ENCODE data around the gene MAPT. TPM values are rescaled to one million over a fixed set of nuclear protein-coding genes. Genes with fewer than 3 reads are reported as not detected.
"Not testable (repeated sequence)": the region's sequence is repeated elsewhere in the genome, so short reads cannot be mapped to it uniquely, and the experiment has no call there.

Gene MAPT
- total RNA-seq, 2 experiments from 2014 or later: 0.34 to 0.46 TPM

DNA sequence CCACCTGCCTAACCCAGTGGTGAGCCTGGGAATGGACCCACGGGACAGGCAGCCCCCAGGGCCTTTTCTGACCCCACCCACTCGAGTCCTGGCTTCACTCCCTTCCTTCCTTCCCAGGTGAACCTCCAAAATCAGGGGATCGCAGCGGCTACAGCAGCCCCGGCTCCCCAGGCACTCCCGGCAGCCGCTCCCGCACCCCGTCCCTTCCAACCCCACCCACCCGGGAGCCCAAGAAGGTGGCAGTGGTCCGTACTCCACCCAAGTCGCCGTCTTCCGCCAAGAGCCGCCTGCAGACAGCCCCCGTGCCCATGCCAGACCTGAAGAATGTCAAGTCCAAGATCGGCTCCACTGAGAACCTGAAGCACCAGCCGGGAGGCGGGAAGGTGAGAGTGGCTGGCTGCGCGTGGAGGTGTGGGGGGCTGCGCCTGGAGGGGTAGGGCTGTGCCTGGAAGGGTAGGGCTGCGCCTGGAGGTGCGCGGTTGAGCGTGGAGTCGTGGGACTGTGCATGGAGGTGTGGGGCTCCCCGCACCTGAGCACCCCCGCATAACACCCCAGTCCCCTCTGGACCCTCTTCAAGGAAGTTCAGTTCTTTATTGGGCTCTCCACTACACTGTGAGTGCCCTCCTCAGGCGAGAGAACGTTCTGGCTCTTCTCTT is 102.1 kb downstream of the MAPT start:
- CTCF ChIA-PET: no interaction called here
- POLR2A ChIA-PET: no interaction called here

DNA sequence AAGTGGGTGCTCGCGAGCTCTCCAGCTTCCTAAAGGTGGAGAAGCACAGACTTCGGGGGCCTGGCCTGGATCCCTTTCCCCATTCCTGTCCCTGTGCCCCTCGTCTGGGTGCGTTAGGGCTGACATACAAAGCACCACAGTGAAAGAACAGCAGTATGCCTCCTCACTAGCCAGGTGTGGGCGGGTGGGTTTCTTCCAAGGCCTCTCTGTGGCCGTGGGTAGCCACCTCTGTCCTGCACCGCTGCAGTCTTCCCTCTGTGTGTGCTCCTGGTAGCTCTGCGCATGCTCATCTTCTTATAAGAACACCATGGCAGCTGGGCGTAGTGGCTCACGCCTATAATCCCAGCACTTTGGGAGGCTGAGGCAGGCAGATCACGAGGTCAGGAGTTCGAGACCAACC is 102.8 kb downstream of the MAPT start:
- POLR2A ChIA-PET: no interaction called here
- CTCF ChIA-PET: no interaction called here

DNA sequence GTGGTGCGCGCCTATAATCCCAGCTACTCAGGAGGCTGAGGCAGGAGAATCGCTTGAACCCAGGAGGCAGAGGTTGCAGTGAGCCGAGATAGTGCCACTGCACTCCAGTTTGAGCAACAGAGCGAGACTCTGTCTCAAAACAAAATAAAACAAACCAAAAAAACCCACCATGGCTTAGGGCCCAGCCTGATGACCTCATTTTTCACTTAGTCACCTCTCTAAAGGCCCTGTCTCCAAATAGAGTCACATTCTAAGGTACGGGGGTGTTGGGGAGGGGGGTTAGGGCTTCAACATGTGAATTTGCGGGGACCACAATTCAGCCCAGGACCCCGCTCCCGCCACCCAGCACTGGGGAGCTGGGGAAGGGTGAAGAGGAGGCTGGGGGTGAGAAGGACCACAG is 103.3 kb downstream of the MAPT start:
- ChIA-PET POLR2A (no interaction called here), CTCF (no interaction called here)

DNA sequence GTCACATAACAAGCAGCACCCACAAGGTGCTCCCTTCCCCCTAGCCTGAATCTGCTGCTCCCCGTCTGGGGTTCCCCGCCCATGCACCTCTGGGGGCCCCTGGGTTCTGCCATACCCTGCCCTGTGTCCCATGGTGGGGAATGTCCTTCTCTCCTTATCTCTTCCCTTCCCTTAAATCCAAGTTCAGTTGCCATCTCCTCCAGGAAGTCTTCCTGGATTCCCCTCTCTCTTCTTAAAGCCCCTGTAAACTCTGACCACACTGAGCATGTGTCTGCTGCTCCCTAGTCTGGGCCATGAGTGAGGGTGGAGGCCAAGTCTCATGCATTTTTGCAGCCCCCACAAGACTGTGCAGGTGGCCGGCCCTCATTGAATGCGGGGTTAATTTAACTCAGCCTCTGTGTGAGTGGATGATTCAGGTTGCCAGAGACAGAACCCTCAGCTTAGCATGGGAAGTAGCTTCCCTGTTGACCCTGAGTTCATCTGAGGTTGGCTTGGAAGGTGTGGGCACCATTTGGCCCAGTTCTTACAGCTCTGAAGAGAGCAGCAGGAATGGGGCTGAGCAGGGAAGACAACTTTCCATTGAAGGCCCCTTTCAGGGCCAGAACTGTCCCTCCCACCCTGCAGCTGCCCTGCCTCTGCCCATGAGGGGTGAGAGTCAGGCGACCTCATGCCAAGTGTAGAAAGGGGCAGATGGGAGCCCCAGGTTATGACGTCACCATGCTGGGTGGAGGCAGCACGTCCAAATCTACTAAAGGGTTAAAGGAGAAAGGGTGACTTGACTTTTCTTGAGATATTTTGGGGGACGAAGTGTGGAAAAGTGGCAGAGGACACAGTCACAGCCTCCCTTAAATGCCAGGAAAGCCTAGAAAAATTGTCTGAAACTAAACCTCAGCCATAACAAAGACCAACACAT is 104.9 kb downstream of the MAPT start, which contains the start of gene STH:
Gene STH, plus strand, starts transcription at position 264 of the 913 bp plus-strand sequence. Its CDS starts 30 bp downstream, at position 294.
- ChIA-PET POLR2A (no interaction called here), CTCF (no interaction called here)

DNA sequence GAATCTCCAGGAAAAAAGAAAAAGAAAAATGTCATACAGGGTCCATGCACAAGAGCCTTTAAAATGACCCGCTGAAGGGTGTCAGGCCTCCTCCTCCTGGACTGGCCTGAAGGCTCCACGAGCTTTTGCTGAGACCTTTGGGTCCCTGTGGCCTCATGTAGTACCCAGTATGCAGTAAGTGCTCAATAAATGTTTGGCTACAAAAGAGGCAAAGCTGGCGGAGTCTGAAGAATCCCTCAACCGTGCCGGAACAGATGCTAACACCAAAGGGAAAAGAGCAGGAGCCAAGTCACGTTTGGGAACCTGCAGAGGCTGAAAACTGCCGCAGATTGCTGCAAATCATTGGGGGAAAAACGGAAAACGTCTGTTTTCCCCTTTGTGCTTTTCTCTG is 105.5 kb downstream of the MAPT start:
- ChIA-PET CTCF (no interaction called here), POLR2A (no interaction called here)

DNA sequence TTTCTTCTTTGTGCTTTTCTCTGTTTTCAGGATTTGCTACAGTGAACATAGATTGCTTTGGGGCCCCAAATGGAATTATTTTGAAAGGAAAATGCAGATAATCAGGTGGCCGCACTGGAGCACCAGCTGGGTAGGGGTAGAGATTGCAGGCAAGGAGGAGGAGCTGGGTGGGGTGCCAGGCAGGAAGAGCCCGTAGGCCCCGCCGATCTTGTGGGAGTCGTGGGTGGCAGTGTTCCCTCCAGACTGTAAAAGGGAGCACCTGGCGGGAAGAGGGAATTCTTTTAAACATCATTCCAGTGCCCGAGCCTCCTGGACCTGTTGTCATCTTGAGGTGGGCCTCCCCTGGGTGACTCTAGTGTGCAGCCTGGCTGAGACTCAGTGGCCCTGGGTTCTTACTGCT is 105.9 kb downstream of the MAPT start:
- CTCF ChIA-PET: interaction anchor here (1.7 kb wide), 1 partner anchor 268 kb away, joined by 5 read pairs; no protein-coding TSS in a partner anchor

DNA sequence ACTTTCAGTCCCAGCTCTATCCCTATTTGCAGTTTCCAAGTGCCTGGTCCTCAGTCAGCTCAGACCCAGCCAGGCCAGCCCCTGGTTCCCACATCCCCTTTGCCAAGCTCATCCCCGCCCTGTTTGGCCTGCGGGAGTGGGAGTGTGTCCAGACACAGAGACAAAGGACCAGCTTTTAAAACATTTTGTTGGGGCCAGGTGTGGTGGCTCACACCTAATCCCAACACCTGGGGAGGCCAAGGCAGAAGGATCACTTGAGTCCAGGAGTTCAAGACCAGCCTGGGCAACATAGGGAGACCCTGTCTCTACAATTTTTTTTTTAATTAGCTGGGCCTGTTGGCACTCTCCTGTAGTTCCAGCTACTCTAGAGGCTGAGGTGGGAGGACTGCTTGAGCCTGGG is 106.4 kb downstream of the MAPT start:
- CTCF ChIA-PET: interaction anchor here (0.9 to 1.7 kb wide), 4 partner anchors 8 to 267 kb away, joined by 3 to 5 read pairs (median 4); no protein-coding TSS in a partner anchor
- POLR2A ChIA-PET: no interaction called here

More for the DNA sequence above, 105.9 kb downstream of the MAPT start:
- POLR2A ChIA-PET: no interaction called here

DNA sequence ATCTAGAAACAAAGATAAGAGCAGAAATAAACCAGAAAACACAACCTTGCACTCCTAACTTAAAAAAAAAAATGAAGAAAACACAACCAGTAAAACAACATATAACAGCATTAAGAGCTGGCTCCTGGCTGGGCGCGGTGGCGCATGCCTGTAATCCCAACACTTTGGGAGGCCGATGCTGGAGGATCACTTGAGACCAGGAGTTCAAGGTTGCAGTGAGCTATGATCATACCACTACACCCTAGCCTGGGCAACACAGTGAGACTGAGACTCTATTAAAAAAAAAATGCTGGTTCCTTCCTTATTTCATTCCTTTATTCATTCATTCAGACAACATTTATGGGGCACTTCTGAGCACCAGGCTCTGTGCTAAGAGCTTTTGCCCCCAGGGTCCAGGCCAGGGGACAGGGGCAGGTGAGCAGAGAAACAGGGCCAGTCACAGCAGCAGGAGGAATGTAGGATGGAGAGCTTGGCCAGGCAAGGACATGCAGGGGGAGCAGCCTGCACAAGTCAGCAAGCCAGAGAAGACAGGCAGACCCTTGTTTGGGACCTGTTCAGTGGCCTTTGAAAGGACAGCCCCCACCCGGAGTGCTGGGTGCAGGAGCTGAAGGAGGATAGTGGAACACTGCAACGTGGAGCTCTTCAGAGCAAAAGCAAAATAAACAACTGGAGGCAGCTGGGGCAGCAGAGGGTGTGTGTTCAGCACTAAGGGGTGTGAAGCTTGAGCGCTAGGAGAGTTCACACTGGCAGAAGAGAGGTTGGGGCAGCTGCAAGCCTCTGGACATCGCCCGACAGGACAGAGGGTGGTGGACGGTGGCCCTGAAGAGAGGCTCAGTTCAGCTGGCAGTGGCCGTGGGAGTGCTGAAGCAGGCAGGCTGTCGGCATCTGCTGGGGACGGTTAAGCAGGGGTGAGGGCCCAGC is 107.3 kb downstream of the MAPT start:
- ChIA-PET POLR2A (no interaction called here), CTCF (interaction anchor here (0.6 to 1.7 kb wide), 12 partner anchors 9 to 1189 kb away, joined by 3 to 5 read pairs (median 3); no protein-coding TSS in a partner anchor)

DNA sequence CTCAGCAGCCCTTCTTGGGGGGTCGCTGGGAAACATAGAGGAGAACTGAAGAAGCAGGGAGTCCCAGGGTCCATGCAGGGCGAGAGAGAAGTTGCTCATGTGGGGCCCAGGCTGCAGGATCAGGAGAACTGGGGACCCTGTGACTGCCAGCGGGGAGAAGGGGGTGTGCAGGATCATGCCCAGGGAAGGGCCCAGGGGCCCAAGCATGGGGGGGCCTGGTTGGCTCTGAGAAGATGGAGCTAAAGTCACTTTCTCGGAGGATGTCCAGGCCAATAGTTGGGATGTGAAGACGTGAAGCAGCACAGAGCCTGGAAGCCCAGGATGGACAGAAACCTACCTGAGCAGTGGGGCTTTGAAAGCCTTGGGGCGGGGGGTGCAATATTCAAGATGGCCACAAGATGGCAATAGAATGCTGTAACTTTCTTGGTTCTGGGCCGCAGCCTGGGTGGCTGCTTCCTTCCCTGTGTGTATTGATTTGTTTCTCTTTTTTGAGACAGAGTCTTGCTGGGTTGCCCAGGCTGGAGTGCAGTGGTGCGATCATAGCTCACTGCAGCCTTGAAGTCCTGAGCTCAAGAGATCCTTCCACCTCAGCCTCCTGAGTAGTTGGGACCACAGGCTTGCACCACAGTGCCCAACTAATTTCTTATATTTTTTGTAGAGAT is 108.1 kb downstream of the MAPT start:
- ChIA-PET CTCF (interaction anchor here (0.6 to 1.5 kb wide), 14 partner anchors 18 to 1189 kb away, joined by 3 to 6 read pairs (median 3); no protein-coding TSS in a partner anchor), POLR2A (no interaction called here)

DNA sequence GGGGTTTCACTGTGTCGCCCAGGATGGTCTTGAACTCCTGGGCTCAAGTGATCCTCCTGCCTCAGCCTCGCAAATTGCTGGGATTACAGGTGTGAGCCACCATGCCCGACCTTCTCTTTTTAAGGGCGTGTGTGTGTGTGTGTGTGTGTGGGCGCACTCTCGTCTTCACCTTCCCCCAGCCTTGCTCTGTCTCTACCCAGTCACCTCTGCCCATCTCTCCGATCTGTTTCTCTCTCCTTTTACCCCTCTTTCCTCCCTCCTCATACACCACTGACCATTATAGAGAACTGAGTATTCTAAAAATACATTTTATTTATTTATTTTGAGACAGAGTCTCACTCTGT is 108.6 kb downstream of the MAPT start:
- ChIA-PET CTCF (interaction anchor here (0.7 to 1.5 kb wide), 8 partner anchors 17 to 210 kb away, joined by 3 to 6 read pairs (median 3); no protein-coding TSS in a partner anchor), POLR2A (no interaction called here)

DNA sequence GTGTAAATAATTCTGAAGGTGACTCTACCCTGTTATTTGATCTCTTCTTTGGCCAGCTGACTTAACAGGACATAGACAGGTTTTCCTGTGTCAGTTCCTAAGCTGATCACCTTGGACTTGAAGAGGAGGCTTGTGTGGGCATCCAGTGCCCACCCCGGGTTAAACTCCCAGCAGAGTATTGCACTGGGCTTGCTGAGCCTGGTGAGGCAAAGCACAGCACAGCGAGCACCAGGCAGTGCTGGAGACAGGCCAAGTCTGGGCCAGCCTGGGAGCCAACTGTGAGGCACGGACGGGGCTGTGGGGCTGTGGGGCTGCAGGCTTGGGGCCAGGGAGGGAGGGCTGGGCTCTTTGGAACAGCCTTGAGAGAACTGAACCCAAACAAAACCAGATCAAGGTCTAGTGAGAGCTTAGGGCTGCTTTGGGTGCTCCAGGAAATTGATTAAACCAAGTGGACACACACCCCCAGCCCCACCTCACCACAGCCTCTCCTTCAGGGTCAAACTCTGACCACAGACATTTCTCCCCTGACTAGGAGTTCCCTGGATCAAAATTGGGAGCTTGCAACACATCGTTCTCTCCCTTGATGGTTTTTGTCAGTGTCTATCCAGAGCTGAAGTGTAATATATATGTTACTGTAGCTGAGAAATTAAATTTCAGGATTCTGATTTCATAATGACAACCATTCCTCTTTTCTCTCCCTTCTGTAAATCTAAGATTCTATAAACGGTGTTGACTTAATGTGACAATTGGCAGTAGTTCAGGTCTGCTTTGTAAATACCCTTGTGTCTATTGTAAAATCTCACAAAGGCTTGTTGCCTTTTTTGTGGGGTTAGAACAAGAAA is 109.8 kb downstream of the MAPT start:
- CTCF ChIA-PET: interaction anchor here (0.8 to 1.5 kb wide), 7 partner anchors 12 to 207 kb away, joined by 3 to 6 read pairs (median 3); no protein-coding TSS in a partner anchor
- POLR2A ChIA-PET: interaction anchor here (0.6 kb wide), 1 partner anchor 14 kb away, joined by 5 read pairs; no protein-coding TSS in a partner anchor

DNA sequence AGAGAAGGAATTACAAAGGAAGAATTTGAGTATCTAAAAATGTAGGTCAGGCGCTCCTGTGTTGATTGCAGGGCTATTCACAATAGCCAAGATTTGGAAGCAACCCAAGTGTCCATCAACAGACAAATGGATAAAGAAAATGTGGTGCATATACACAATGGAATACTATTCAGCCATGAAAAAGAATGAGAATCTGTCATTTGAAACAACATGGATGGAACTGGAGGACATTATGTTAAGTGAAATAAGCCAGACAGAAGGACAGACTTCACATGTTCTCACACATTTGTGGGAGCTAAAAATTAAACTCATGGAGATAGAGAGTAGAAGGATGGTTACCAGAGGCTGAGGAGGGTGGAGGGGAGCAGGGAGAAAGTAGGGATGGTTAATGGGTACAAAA is 111.7 kb downstream of the MAPT start:
- CTCF ChIA-PET, POLR2A ChIA-PET: not testable (repeated sequence)

DNA sequence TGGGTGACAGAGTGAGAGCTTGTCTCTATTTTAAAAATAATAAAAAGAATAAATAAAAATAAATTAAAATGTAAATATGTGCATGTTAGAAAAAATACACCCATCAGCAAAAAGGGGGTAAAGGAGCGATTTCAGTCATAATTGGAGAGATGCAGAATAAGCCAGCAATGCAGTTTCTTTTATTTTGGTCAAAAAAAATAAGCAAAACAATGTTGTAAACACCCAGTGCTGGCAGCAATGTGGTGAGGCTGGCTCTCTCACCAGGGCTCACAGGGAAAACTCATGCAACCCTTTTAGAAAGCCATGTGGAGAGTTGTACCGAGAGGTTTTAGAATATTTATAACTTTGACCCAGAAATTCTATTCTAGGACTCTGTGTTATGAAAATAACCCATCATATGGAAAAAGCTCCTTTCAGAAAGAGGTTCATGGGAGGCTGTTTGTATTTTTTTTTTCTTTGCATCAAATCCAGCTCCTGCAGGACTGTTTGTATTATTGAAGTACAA is 113.2 kb downstream of the MAPT start:
- CTCF ChIA-PET: no interaction called here

DNA sequence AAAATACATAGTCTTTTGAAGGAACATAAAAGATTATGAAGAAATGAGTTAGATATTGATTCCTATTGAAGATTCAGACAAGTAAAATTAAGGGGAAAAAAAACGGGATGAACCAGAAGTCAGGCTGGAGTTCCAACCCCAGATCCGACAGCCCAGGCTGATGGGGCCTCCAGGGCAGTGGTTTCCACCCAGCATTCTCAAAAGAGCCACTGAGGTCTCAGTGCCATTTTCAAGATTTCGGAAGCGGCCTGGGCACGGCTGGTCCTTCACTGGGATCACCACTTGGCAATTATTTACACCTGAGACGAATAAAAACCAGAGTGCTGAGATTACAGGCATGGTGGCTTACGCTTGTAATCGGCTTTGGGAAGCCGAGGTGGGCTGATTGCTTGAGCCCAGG is 114.2 kb downstream of the MAPT start:
- ChIA-PET CTCF (no interaction called here), POLR2A (no interaction called here)

More for the DNA sequence above, 113.2 kb downstream of the MAPT start:
- POLR2A ChIA-PET: no interaction called here

DNA sequence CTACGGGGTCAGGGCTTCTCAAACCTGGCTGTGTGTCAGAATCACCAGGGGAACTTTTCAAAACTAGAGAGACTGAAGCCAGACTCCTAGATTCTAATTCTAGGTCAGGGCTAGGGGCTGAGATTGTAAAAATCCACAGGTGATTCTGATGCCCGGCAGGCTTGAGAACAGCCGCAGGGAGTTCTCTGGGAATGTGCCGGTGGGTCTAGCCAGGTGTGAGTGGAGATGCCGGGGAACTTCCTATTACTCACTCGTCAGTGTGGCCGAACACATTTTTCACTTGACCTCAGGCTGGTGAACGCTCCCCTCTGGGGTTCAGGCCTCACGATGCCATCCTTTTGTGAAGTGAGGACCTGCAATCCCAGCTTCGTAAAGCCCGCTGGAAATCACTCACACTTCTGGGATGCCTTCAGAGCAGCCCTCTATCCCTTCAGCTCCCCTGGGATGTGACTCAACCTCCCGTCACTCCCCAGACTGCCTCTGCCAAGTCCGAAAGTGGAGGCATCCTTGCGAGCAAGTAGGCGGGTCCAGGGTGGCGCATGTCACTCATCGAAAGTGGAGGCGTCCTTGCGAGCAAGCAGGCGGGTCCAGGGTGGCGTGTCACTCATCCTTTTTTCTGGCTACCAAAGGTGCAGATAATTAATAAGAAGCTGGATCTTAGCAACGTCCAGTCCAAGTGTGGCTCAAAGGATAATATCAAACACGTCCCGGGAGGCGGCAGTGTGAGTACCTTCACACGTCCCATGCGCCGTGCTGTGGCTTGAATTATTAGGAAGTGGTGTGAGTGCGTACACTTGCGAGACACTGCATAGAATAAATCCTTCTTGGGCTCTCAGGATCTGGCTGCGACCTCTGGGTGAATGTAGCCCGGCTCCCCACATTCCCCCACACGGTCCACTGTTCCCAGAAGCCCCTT is 115.6 kb downstream of the MAPT start:
- POLR2A ChIA-PET: interaction anchor here (0.7 kb wide), 1 partner anchor 149 kb away, joined by 3 read pairs; no protein-coding TSS in a partner anchor
- CTCF ChIA-PET: no interaction called here

DNA sequence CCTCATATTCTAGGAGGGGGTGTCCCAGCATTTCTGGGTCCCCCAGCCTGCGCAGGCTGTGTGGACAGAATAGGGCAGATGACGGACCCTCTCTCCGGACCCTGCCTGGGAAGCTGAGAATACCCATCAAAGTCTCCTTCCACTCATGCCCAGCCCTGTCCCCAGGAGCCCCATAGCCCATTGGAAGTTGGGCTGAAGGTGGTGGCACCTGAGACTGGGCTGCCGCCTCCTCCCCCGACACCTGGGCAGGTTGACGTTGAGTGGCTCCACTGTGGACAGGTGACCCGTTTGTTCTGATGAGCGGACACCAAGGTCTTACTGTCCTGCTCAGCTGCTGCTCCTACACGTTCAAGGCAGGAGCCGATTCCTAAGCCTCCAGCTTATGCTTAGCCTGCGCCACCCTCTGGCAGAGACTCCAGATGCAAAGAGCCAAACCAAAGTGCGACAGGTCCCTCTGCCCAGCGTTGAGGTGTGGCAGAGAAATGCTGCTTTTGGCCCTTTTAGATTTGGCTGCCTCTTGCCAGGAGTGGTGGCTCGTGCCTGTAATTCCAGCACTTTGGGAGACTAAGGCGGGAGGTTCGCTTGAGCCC is 116.3 kb downstream of the MAPT start:
- CTCF ChIA-PET: no interaction called here
- POLR2A ChIA-PET: interaction anchor here (0.7 kb wide), 1 partner anchor 149 kb away, joined by 3 read pairs; no protein-coding TSS in a partner anchor

All from activated CD8-positive, alpha-beta memory T cell treated with anti-CD3 and anti-CD28 coated beads for 36 hours (primary cell).